ENCODE data around the gene KCNJ11.

KCNJ11 gene

DNA sequence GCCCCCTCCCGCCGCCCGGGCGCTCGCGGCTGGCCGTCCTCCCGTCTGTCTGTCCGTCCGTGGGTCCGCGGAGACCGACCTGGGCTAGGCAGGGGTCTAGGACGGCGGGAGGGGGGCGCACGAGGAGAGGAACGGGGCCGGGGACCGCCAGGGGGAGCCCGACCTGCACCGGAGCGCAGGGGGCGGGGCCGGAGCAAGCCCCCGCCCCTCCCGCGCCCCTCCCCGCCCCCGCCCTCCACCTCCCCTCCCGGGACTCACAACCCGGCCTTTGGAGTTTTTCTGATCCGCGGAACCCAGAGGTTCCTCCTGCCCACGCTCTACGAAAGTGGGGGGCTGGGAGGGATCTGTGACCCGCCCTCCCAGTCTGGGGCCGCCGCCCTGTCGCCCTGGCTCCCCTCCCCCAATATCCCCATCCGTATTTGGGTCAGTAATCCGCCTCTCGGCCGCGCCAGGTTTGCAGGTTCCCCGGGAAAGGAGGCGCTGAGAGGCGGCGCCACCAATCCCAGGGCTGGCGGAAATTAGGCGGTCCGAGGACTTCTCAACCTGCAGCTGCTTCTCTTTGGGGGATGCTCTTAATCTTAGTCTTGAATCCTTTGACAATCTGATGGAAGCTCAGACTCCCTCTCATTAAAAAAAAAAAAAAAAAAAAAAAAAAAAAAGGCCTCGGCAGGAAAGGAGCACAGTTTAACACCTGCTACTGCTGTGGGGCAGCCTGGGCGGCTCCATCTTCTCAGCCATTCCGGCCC lies 925 bp upstream of the KCNJ11 start:
- peak; percentile 91 for DNase-seq

DNA sequence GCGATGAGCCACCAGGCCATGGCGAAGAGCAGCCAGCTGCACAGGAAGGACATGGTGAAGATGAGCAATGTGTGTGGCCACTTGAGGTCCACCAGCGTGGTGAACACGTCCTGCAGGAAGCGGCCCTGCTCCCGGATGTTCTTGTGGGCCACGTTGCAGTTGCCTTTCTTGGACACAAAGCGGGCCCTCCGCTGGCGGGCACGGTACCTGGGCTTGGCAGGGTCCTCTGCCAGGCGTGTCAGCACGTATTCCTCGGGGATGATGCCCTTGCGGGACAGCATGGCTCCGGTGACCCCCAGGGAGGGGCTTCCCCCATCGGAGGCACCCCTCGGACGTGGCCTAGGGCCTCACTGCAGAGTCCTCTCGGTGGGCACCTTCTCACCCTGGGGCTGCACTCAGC lies 648 bp downstream of the KCNJ11 start:
- no peak for DNase-seq

DNA sequence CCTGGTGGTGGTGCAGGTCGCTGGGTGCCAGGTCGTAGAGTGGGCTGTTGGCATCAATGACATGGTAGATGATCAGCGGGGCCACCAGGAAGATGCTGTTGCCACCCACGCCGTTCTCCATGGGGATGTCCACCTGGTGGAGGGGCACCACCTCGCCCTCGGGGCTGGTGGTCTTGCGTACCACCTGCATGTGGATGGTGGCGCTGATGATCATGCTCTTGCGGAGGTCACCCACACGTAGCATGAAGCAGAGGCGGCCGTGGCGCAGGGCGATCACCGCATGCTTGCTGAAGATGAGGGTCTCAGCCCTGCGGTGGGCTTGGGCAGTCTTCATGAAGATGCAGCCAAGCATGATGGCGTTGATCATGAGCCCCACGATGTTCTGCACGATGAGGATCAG lies 1.2 kb downstream of the KCNJ11 start:
- DNase-seq: no peak

DNA sequence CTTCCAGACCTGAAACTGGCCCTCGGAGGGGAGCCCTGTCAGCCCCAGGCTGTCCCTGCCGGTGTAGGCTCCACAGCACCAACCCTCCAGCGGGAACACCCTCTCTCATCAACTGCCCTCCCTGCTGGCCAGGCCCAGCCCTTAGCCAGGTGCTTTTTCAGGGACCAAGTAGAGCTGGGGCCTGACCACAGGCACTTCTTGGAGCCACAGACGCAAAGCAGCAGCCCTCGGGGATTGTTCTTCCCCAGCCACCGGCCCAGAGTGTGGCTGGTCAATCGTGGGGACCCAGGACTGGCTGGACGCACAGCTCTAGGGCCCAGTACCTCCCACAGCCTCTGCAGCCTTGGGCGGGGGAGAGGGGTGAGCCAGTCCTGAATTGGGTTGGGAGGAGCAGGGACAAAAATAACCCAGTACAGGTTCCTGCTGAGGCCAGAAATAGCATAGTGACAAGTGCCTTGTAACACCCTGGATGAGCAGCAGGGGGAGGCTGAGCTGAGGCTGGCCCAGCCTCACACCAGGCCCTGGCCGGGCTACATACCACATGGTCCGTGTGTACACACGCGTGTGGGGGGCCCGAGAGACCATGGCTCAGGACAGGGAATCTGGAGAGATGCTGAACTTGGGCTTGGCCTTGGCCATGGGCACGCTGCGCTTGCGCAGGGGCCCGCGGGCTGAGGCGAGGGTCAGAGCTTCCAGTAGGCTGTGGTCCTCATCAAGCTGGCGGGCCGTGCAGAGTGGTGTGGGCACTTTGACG lies 2.0 kb downstream of the KCNJ11 start:
- no peak for DNase-seq

DNA sequence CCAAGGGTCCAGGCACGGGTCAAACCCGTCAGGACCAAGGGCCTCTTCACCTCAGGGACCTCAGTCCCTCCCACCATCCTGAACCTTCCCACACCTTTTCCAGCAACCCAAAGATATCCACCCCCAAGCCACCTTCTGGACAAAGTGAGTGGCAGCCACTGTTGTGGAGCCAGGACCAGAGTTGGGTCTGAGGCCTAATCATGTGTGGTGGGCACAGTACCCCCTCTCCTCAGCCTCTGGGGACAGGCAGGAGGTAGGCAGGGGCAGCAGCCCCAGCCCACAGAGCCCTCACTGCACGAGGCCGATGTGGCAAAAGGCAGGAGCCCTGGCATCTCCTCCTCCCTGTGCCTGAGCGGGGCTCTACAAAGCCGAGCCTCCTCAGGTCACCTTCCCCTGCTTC lies 2.5 kb downstream of the KCNJ11 start:
- no peak for DNase-seq

DNA sequence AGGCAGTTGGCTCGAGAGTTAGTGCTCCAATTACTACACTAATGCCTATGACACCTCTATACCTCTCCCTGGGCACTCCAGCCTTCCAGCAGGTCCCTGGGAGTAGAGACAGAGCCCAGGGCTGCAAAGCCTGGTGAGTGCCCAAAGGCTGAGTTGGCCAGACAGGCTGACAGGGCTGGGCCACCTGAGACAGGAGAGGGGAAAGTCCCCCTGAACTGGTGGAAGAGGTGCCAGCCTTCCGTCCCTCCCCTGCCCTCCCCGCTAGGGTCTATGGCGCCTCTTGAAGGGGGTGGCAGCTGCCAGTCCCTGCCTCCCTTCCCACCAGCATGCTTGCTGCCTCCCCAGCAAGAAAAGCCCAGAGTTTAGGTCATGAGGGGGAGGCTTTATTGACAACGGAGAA lies 3.0 kb downstream of the KCNJ11 start:
- DNase-seq: no peak

DNA sequence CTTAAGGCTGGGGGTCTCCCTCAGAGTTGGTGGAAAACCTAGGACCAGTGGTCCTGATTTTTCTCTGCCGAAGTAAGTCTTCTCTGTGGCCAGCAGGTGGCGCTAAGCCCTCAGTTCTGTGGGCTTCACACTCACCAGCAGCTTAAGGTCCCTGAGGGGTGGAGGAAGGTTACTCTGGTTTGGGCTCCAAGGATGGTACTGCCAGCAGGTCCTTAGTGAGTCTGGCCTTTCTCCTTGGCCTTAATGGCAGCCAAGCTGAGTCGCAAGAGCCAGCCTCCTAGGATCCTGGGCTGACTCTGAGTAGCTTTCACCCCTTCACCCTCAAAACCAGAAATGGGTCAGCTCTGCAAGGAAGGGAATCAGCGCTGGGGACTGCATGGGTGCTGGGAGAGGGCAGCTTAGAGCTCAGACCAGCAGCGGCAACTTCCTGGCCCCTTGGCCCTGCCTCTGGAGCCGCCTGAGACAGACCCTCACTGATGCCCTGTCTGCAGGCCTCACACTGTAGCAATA lies 4.4 kb downstream of the KCNJ11 start:
- peak; percentile 75 for DNase-seq

DNA sequence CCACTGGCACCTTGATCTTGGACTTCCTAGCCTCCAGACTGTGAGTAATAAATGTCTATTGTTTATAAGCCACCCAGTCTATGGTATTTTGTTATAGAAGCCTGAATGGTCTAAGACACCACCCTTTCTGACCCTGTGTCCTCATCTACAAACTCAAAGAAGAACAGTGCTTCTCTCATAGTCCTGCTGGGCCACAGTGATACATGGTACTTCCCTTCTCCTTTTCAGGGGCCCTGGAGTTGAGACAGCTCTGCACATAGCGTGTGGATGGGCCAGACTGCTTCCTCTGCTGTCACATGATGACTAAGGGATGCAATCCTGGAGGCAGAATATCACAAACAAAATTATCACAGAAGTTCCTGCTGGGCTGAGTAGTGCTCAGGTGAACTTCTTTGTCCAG lies 5.0 kb downstream of the KCNJ11 start:
- no peak for DNase-seq

DNA sequence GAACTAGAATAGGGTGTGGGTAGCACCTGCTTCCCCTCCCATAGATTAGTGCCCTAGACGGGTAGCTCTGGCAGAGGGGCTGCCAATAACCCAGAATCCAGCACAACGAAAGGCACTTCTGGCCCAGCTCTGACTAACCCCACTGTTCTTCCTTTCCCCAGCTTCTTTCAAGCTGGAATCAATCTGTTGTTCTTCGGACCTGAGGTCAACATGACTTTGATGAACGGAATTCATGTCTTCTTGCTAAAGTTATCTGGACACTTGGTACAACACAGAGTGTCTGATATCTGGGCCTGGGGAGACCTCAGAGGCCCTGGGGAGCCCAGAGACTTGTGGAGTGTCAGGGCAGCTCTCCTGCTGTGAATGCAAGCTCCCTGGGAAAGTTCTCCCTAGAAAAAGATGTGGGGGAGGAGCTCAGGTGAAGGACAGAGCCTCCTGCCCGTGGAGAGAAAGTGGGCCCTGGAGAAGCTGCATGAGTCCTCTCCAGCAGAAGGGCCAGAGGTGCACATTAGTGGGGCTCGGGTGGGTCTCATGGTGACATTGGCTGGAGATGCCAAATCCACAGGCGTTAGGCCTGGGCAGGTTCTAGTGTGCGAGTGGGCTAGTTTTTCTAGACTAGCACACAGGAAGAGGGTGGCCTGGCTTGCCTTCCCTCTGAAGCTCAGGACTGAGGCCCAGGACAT lies 6.3 kb downstream of the KCNJ11 start:
- DNase-seq: no peak

DNA sequence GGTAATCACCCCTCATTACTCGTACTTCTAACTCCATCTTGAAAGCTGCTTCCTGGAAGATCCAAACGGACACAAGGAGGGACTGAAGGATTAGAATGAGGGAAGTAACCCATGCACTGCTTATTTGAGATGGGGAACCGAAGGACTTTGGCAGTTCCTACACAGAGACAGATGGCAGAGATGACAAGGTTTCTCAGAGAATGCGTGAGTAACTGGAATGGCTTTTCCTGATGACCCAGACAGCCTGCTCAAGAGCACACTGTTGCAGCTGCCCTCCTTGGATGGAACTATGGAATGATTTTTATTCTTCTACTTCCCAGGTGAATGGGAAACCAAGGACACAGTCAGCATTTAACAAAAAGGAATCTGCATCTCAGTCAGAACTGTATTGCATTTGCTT lies 7.3 kb downstream of the KCNJ11 start:
- no peak for DNase-seq

DNA sequence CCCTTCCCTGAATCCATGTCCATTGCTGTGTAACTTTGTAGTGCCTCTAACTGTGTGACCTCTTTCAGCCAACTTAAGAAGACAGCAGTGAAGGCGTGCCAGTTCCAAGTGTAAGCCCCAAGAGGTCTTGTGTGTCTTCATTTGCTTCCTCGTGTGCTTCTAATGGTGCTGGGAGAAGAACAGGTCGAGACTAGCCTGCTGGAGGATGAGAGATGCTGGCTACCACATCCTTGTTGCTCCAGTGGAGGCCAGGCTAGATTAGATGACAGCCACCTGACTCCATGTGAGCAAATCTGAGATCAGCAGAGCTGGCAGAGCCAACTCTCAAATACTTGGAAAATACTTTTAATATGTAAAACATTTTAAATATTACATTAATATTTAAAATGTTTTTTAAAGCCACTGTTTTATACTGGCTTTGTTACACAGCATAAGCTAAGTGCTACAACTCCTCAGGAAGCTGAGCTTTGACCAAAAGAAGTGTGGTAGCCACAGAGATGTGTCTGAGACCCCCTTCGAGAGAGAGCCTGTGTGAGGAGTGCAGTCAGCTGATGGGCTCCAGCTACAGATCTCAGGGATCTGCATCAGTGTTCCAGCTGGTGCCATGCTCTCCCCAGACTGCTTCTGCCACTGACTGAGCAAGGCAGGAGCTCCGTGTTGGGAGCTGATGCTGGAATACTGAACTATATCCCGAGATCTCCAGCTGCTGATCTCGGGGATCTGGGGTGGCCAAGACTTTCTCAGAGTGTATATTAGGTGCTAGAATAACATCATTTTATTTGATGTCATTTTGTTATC lies 8.9 kb downstream of the KCNJ11 start:
- no peak for DNase-seq

DNA sequence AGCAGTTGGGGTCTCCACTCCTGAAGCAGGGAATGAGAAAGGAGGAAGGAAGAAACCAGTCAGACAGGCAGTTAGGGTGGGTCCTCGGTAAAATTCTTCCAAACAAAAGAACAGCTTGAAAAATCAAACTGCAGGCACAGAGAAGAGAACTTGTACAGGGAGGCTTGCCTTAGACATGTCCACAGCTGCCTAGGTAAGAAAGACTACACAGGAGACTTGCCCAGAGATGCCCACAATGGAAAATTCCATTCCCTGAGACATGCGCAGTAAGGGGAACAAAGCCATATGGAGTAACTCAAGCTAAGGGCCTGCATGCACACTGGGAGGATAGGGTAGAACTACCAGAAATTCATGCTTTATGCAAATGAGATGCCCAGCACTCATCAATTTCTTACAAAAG lies 9.8 kb downstream of the KCNJ11 start:
- DNase-seq: no peak

DNA sequence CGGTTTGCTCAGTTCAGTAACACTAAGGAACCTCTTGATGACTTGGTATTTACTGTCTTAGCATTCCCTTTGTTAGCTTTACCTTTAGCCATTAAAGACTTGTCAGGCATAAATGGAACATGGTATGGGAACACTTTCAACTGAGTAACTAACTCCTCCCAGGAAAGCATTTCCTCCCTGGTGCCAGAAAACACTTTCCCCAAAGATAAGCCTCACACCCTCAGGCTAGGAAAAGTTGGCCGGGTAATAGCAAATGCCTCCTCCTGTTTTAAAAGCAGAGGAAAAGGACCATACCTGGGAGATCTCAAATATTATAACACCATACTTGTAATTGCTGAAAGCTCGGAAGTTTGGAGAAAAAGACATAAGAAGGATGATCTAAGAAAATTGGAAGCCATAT lies 12.0 kb downstream of the KCNJ11 start:
- no peak for DNase-seq

DNA sequence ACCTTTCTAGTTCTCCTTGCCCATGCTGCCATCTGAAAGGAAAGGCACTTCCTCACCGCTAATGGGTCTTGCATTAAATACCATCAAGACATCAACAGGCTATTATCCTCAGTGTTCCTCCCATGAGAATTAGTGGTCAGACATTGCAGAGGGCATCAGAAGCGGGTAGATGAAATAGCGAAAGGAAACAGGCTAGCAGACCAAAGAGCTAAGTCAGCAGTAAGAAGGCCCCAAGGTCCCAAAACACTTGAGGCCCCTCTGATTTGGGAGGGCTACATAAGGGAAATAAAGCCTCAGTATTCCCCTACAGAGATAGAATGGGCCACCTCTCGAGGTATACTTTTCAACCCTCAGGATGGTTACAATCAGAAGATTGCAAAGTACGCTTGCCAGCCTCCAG lies 12.9 kb downstream of the KCNJ11 start:
- DNase-seq: no peak

DNA sequence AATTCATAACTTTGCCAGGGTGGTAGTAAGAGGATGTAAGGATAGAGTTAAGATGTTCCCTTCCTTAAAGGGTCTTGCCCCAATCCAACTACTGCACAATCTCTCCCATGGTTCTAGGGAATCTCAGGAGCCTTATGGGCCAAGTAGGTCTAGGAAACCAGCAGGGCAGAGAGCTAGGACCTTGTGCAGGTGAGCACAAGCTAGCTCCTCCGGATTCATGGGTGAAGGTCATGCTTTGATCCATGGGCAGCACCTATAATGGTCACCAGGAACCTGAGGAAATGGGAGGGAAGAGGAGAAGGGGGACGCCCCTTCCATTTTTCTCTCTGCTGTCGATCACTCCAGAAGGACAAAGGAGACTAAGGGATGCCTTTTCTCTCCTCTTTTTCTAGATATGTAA lies 16.8 kb downstream of the KCNJ11 start:
- no peak for DNase-seq

DNA sequence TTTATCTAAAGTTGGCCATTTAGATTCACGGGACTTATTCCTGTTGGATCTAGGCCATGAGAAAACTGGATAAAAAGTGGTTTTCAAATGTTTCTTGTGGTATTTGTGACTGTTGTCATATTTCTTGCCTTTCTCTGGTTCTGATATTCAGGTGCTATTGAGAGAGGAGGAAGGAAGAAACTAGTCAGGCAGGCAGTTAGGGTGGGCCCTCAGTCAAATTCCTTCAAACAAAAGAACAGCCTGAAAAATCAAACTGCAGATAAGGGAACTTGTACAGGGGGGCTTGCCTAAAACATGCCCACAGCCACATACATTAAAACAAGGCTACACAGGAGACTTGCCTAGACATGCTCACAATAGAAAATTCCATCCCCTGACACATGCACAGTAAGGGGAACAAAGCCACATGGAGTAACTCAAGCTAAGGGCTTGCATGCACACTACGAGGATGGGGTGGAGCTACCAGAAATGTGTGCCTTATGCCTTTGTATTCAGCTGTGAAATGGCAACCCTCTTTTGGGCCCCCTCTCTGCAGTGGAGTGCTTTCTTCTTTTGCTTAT lies 18.7 kb downstream of the KCNJ11 start:
- DNase-seq: no peak

DNA sequence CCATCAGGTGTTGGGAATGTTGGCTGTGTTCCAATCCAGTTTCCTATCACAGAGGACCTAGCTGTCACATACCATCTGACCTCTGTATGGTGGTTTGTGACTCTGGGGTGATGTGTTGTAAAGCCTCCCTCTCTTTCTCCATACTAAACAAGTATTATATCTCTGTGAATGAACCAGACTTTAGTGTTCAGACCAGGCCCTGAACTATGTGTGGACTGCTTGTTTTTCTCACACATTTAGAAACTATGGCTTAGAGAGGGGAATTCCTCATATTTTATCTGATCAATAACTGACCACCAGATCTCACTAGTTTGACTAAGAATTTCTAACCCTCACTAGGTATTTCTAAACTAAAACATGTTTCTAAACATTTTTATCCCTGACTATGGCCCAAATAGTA lies 19.4 kb downstream of the KCNJ11 start:
- DNase-seq: no peak

DNA sequence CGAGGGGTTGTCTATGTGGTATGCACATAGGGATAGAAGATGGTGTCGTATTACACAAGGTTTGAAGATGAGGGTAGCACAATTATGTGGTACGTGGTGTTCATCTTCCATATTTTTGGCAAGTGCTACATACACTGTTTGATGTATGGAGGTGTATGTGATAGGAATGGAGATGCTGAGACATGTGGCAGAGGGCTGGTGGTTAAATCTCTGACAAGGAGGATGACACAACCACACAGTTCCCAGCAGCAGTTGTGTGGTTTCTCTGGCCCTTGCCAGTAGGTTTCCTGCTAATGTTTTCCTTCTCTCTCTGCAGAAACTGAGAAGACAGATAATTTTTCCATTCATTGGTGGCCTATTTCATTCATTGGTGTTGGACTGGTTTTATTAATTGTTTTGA lies 19.9 kb downstream of the KCNJ11 start:
- no peak for DNase-seq

DNA sequence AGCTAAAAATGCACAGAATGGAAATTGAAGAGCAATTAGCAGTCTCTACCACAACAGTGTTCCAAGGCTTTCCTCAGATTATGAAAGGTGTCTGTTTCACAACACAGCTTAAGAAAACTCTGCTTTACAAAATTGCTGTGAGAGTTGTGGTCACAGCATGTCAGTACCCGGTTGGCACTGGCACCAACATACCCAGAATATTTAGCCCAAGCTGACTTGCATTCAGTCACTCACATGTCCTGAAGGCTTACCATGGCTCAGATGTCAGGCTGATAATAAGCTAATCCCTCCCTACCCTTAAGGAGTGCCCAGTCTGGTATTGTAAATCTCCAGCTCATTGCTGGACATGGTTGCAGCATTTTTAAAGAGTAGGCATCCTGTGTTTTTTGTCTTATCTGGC lies 22.0 kb downstream of the KCNJ11 start:
- DNase-seq: no peak

DNA sequence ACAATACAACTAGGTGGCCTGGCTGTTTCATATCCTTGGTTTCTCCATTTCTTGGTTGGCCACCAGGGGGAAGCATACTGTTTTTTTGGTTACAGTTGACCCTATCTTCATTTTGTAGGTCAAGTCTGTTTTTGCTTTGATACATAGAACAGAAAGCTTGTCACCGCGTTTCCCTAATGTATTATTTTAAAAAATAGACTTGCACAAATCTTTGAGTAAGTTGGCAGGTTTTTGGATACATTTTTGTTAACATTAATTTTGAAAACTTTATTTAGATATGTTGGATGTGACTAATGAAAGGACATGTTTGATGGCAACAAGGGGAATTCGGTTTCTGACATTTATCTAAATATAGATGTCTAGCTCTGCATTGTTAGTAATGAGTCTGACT lies 33.9 kb downstream of the KCNJ11 start:
- peak; percentile 56 for DNase-seq

DNA sequence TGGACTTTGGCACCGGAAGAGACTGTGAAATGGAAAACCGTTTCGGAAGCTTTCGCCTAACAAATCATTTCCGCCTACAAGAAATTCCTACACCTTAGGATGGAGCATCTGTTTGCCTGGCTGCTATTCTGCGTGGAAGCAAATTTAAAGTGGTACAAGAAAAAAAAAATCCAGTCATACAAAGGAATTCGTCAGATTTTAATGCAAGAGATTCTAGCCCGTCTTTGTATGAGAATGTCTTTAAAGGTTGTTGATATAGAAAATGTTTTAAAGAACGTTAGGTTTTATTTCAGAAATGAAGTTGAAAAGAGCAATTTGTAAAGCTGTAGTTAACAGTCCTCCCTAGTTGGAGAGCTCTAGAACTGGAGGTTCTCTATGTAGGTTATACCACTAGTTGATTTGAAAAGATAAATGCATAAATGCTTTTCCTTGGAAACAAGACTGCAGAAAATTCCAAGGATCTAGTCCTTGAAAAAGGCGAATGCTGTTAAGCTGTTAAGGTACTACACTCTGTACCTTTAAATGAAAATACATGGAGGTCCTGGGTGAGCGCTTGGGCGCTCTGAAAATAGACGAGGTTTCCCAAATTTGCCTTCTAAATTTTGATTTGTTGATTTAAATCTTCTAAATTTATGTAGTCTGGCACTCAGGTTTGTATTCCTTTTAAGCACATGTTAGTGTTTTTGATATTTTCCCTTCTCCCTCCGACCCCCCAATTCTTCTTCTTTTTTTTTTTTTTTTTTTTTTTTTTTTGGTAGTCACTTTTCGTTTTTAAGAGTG lies 34.4 kb downstream of the KCNJ11 start:
- DNase-seq: no peak

Data from NCI-H1105 (cell line).